GM06990 (cell line): ENCODE results near the gene GBX1.

Experiments used
- DNase-seq: peaks from one replicate; pipeline ENCODE4 v3.0.0-alpha.2; 2011; ENCODE audit not compliant: insufficient read length; ENCODE audit errors: extremely low read depth
- H3K27me3 ChIP-seq: replicated peaks from 2 replicates; pipeline ENCODE4 v1.6.0; 2011; ENCODE audit warnings: low read length; ENCODE audit not compliant: control insufficient read depth, insufficient read depth
- H3K36me3 ChIP-seq: 2 replicates; pipeline ENCODE4 v1.5.1; 2011; ENCODE audit warnings: low read length; ENCODE audit not compliant: control insufficient read depth, insufficient read depth
- H3K4me3 ChIP-seq: replicated peaks from 2 replicates; pipeline ENCODE4 v1.5.1; 2011; ENCODE audit warnings: low read depth, mild to moderate bottlenecking, control low read depth, low read length
- TF ChIP-seq, protein P1 (sequence below): IDR thresholded peaks from 2 replicates; pipeline ENCODE4 v1.5.1; 2011; ENCODE audit warnings: low read length, control low read depth, mild to moderate bottlenecking, inconsistent platforms; ENCODE audit not compliant: insufficient read depth, poor library complexity, severe bottlenecking

Gene GBX1

DNA sequence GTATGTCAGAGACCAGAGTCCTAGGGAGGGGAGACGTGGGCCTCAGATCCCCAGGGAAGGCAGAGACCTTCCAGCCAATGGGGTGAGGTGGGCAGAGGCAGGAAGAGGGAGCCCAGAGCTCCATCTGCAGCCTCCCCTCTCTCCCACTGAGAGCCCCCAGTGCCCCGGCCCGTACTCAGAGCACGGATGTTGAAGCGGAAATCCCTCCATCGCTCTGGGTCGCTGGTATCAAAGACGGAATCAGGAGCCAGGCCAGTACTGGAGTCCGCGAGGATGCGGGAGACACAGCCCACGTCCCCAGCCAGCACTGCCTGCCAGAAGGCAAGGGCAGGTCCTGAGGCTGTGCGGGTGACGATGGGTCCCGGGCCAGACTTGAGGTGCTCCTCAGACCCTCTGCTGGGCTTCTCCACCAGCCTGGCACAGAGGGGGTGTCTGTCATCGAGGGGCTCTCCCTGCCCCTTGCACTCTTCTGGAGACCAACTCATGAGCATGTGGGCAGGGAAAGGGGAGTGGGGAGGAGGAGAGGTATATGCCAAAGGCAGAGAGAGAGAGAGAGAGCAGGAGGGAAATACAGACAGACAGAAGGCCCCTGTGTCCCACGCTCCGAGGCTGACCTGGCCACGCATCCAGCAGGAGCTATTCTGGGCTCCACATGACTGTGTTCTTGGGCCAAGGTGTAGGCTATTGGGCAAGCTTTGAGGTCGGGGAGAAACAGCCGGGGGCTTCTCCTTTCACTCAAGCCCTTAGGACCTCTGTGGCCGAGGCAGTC, 19.3 kb upstream of the GBX1 start, which contains the start of gene ASB10:
TSS of gene ASB10 (minus strand) at position 611 of the 769 bp plus-strand sequence. CDS start at position 491, 120 bp downstream.
- H3K4me3 ChIP-seq, result no peak within 1 kb of the TSS
- DNase-seq, result no peak
- TF ChIP-seq, protein P1, sequence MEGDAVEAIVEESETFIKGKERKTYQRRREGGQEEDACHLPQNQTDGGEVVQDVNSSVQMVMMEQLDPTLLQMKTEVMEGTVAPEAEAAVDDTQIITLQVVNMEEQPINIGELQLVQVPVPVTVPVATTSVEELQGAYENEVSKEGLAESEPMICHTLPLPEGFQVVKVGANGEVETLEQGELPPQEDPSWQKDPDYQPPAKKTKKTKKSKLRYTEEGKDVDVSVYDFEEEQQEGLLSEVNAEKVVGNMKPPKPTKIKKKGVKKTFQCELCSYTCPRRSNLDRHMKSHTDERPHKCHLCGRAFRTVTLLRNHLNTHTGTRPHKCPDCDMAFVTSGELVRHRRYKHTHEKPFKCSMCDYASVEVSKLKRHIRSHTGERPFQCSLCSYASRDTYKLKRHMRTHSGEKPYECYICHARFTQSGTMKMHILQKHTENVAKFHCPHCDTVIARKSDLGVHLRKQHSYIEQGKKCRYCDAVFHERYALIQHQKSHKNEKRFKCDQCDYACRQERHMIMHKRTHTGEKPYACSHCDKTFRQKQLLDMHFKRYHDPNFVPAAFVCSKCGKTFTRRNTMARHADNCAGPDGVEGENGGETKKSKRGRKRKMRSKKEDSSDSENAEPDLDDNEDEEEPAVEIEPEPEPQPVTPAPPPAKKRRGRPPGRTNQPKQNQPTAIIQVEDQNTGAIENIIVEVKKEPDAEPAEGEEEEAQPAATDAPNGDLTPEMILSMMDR, result no peak
- H3K36me3 ChIP-seq, result no peaks in the 10 kb centered on the region
- peaks cover 1% of the 10 kb centered on the region for H3K27me3 ChIP-seq

DNA sequence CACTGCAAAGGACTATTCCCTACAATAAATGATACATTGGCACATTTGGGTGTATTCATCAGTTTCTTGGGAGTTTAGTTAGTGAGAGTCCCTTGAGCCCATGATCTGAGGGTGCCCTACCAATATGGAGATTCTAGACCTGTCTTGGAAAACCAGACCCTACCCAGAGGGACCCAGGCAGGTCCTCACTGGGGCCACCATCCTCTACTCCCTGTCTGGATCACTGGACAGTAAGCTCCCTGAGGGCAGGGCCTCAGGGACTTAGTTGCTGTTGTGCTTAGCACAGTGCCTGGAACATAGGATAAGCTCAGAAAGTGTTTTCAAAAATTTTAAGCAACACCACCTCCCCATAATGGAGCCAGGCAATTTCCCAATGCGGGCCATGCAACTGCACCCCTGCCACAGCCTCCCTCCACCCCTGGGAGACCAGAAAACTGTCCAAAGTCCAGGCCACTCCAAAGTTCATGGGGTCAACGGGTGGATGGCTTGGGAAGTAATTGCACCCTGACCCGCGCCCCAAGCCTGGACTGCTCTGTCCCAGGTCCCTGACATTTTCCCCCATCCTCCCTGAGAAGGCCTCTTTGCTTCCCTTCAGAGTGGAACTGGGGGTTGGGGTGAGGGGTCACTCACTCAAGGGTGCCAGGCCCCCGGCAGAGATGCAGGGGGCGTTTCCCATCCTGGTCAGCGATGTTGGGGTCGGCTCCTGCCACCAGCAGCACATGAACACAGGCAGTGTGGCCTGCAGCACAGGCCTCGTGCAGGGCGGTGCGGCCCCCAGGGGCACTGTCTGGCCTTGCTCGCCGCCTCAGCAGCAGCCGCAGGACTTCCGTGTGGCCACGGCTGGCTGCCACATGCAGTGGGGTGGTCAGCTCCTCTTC, 18.5 kb upstream of the GBX1 start:
- TF ChIP-seq, protein P1, result no peak
- Histone ChIP-seq H3K36me3 (no peaks in the 10 kb centered on the region), H3K4me3 (no peak overlapping the region), H3K27me3 (peaks cover 1% of the 10 kb centered on the region)
- no peak for DNase-seq

DNA sequence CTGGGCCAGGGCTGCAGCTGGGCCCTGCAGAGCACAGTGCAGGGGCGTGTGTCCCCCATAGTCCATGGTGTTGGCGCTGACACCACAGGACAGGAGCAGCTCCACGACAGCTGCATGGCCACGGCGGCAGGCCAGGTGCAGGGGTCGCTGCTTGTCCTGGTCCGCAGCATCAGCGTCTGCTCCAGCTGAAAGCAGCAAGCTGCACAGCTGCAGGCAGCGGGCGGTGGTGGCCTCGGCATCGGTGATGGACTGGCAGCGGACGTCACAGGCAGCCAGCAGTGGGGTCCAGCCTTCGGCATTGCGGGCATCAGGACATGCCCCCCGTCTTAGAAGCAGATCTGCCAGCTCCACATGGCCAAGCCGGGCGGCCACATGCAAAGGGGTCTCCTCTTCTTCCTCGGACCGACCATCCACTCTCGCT, 13.5 kb upstream of the GBX1 start:
- Histone ChIP-seq H3K4me3 (no peak overlapping the region), H3K36me3 (no peaks in the 10 kb centered on the region), H3K27me3 (peaks cover 1% of the 10 kb centered on the region)
- TF ChIP-seq, protein P1, result no peak
- DNase-seq, result no peak

DNA sequence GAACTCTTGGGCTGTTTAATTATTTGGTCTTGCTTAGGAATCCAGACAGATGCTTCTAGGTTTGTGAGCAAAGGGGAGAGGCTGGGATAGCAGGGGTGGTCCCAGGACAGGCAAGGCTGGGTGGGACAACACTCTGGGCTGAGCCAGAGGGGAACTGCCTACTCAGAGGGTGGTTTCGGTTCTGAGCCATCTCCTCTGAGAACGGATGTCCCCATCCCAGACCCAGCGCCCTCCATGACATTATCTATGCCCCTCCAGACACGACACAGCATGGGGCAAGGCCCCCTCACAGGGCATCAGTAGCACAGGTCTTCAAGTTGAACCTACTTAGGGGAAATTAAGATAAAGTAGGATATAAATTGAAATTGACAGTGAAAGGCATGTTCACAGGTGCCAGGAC, 12.5 kb upstream of the GBX1 start:
- Histone ChIP-seq H3K36me3 (no peaks in the 10 kb centered on the region), H3K4me3 (no peak overlapping the region), H3K27me3 (peaks cover 1% of the 10 kb centered on the region)
- DNase-seq, result no peak
- TF ChIP-seq, protein P1, result no peak

DNA sequence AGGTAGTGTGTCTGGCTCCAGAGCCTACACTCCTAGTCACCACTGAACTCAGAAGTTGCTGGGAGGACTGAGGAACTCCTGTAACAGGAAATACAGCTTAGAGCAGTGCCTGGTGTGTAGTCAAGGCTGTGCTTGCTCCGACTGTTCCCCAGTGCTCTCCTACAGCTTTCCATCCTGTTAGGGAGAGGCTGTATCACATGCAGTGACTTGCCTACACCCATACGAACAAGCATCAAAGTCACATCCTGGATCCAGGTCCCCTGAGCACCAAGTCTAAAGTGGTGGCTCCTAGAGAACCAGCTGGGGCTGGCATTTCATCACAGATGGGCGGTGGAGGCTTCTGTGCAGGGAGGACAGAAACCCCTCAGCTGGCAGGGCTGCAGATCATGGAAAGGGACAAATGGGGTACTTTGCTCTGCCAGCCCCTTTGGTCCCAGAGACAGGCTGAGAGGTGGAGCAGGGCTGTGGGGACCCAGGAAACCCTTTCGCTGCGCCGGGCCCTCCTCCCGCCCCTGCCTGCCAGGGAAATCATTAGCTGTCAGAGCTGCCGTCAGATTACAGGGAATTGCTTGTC, 11.9 kb upstream of the GBX1 start:
- TF ChIP-seq, protein P1, result no peak
- H3K4me3 ChIP-seq, result no peak overlapping the region
- no peaks in the 10 kb centered on the region for H3K36me3 ChIP-seq
- DNase-seq, result no peak
- H3K27me3 ChIP-seq, result peaks cover 1% of the 10 kb centered on the region
